ENCODE results near the gene CIB4.
A peak's percentile ranks its signal among the peaks of the same experiment; 100 is the strongest.

The CIB4 gene

DNA sequence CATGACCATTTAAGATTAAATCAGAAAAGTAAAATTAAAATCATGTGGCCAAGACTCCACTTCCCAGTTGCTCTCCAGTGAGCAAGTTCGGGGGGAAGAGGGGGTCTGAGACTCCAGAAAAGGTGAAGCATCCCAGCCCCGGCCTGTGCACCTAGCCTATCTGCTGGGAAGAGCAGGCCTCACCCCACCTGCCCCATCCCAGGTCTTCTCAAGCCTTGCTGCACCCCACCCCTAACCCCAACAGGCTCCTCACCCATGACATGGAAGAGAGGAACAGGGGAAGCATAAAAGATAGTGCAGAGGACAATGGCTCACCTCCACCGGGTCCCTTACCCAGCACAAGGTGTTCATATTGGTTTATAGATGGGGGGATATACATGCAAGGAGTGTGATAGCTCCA is 14.6 kb downstream of the CIB4 start:
- TF ChIP-seq Cebpa-rat (IDR thresholded peaks at IDR 0.05), result no peak
- H3K9ac ChIP-seq, result no peak overlapping the region
- H3K9me3 ChIP-seq (replicated peaks in 1 of 11), result peaks cover 0 to 6% (median 0%) of the 10 kb centered on the region in 11 experiments; a peak in 3 of 22 replicates
- H3K27ac ChIP-seq, result no peak overlapping the region
- no peaks in the 10 kb centered on the region for H4K20me1 ChIP-seq
- H3K4me1 ChIP-seq, result peaks cover 0 to 10% (median 8%) of the 10 kb centered on the region in 10 experiments; a peak in 11 of 20 replicates
- no peak overlapping the region for H3K4me3 ChIP-seq
- H3K27me3 ChIP-seq, result no peaks in the 10 kb centered on the region
- H3K4me2 ChIP-seq, result no peak overlapping the region
- no peaks in the 10 kb centered on the region for H3K36me3 ChIP-seq

DNA sequence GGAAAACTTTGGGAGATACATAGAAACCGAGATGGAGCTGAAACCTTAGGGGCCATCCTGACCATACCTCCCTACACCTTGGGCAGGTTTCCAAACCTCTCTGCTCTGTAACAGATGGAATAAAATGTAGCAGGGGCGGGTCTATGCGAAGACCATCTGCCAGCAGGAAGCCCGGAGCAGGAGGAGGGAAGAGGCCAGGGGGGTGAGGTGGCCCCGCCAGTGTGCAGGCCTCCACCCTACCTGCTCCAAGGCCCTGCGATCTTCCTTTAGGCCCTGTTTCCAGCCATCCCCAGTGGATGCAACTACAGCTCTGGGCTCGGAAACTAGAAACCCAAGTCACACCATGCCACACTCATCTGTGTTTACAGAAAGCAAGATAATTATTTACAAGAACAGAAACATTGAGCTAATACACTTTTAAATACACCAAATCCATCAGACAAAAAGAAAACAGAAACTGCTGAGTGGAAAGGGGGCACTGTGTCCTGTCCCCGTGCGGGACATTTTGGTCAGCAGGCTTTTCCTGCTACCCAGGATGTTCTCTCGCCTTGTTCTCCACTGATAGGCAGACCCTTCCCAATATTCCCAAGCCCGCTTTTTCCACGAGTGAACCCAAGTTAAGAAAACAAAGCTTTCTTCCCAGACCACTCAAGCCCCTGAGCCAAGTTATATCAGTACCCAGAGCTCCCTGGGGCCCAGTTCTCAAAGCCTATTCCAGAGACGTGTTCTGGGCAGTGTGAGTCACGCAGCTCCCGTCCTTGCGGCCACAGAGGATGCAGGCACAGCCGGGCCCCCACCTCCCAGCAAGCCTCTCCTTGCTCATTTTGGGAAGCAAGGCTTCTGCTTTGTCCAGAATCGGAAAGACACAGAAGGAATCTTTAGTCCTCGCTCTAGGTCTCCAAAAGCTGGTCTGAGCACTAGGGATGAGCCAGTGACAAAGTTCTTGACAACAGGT is 17.3 kb downstream of the CIB4 start:
- H3K9ac ChIP-seq, result no peak overlapping the region
- H4K20me1 ChIP-seq, result no peaks in the 10 kb centered on the region
- H3K27ac ChIP-seq, result no peak overlapping the region
- no peaks in the 10 kb centered on the region for H3K36me3 ChIP-seq
- H3K4me3 ChIP-seq, result no peak overlapping the region
- H3K27me3 ChIP-seq, result no peaks in the 10 kb centered on the region
- no peak for TF ChIP-seq Cebpa-rat (IDR thresholded peaks at IDR 0.05)
- peaks cover 12 to 24% (median 22%) of the 10 kb centered on the region in 10 experiments for H3K4me1 ChIP-seq
- no peak overlapping the region for H3K4me2 ChIP-seq
- peaks cover 0 to 6% (median 0%) of the 10 kb centered on the region in 11 experiments; a peak in 3 of 22 replicates for H3K9me3 ChIP-seq (replicated peaks in 1 of 11)

DNA sequence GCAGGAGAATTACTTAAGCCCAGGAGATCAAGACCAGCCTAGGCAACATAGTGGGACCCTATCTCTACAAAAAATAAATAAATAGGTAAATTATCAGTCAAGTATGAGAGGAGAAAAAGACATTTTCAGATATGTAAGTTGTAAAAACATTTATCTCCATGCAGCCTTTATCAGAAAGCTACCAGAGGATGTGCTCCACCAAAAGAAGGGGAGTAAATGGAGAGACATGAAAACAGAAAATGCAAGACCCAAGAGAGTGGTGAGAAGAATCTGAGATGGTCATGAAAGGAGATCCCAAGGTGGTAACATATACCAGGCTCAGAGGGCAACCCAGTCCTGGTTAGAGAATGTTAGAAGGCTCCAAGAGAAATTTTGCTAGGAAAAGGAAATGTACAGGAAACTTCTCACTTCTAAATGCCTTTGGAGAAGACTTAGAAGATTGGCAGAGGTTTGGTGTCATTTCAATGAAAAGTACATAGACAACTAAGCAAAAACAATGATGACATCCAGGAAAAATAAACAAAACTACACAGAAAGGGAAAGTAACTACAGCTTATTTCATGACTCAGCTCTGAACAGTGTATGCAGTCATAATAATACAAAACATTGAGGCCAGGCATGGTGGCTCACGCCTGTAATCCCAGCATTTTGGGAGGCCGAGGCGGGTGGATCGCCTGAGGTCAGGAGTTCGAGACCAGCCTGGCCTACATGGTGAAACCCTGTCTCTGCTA is 19.5 kb downstream of the CIB4 start:
- Histone ChIP-seq H3K9ac (no peak overlapping the region), H3K27me3 (no peaks in the 10 kb centered on the region), H3K4me3 (no peak overlapping the region), H3K4me2 (peak overlapping the region in 2 of 11 experiments; percentile 40 to 51; a peak in 2 of 22 replicates), H3K27ac (no peak overlapping the region), H3K9me3 (replicated peaks in 1 of 11) (peaks cover 0 to 6% (median 0%) of the 10 kb centered on the region in 11 experiments; a peak in 3 of 22 replicates), H3K4me1 (peaks cover 14 to 27% (median 25%) of the 10 kb centered on the region in 10 experiments), H4K20me1 (no peaks in the 10 kb centered on the region), H3K36me3 (no peaks in the 10 kb centered on the region)
- no peak for TF ChIP-seq Cebpa-rat (IDR thresholded peaks at IDR 0.05)

GRCh38 chr2:26620031-26620605 is 21.0 kb downstream of the CIB4 start:
- no peak for TF ChIP-seq Cebpa-rat (IDR thresholded peaks at IDR 0.05)
- 0 out of 22 replicates have a peak, but pooled peaks cover 0 to 4% (median 0%) of the 10 kb centered on the region in 11 experiments for H3K9me3 ChIP-seq (replicated peaks in 1 of 11)
- H3K9ac ChIP-seq, result no peak overlapping the region
- no peak overlapping the region for H3K27ac ChIP-seq
- no peaks in the 10 kb centered on the region for H3K27me3 ChIP-seq
- no peaks in the 10 kb centered on the region for H4K20me1 ChIP-seq
- peaks cover 14 to 40% (median 34%) of the 10 kb centered on the region in 10 experiments for H3K4me1 ChIP-seq
- no peak overlapping the region for H3K4me3 ChIP-seq
- peak overlapping the region in 10 of 11 experiments; percentile 23 to 69 (median 54); a peak in 19 of 22 replicates for H3K4me2 ChIP-seq
- no peaks in the 10 kb centered on the region for H3K36me3 ChIP-seq

GRCh38 chr2:26619521-26619951 is 21.6 kb downstream of the CIB4 start:
- Histone ChIP-seq H3K36me3 (no peaks in the 10 kb centered on the region), H3K4me3 (no peak overlapping the region), H3K9me3 (replicated peaks in 1 of 11) (0 out of 22 replicates have a peak, but pooled peaks cover 0 to 4% (median 0%) of the 10 kb centered on the region in 11 experiments), H4K20me1 (no peaks in the 10 kb centered on the region), H3K27ac (no peak overlapping the region), H3K9ac (no peak overlapping the region), H3K27me3 (no peaks in the 10 kb centered on the region), H3K4me1 (peaks cover 14 to 46% (median 40%) of the 10 kb centered on the region in 10 experiments), H3K4me2 (peak overlapping the region; percentile 24 to 69 (median 54); a peak in 21 of 22 replicates)
- no peak for TF ChIP-seq Cebpa-rat (IDR thresholded peaks at IDR 0.05)

GRCh38 chr2:26619096-26619495 is 22.1 kb downstream of the CIB4 start:
- Histone ChIP-seq H3K27me3 (no peaks in the 10 kb centered on the region), H3K36me3 (no peaks in the 10 kb centered on the region), H3K9me3 (replicated peaks in 1 of 11) (0 out of 22 replicates have a peak, but pooled peaks cover 0 to 4% (median 0%) of the 10 kb centered on the region in 11 experiments), H3K9ac (no peak overlapping the region), H4K20me1 (no peaks in the 10 kb centered on the region), H3K27ac (no peak overlapping the region), H3K4me2 (peak overlapping the region; percentile 24 to 69 (median 54); a peak in 20 of 22 replicates), H3K4me1 (peaks cover 14 to 50% (median 44%) of the 10 kb centered on the region in 10 experiments), H3K4me3 (no peak overlapping the region)
- no peak for TF ChIP-seq Cebpa-rat (IDR thresholded peaks at IDR 0.05)

DNA sequence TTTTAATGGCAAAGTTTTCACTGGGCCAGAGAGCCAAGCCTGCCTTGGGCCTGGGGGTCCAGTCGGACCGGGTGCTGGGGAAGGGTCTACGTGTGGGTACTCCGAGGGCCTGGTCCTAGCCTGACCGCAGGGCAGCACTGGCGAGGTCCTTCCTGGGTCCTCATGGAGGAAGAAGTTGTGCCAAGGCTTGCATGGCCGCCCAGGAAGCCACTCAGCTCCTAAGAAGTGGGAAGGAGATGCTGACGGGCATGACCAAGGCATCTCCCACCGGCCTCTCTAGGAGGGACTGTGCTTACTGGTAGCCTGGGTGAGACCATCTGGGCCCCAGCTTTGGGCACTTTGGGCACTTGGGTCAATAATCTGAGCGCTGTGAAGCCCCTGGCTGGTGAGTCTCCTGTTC is 22.6 kb downstream of the CIB4 start:
- no peak for TF ChIP-seq Cebpa-rat (IDR thresholded peaks at IDR 0.05)
- Histone ChIP-seq H4K20me1 (no peaks in the 10 kb centered on the region), H3K4me1 (peaks cover 18 to 55% (median 49%) of the 10 kb centered on the region in 10 experiments), H3K27ac (no peak overlapping the region), H3K27me3 (no peaks in the 10 kb centered on the region), H3K4me3 (no peak overlapping the region), H3K9ac (no peak overlapping the region), H3K4me2 (peak overlapping the region in 10 of 11 experiments; percentile 24 to 69 (median 56); a peak in 15 of 22 replicates), H3K9me3 (replicated peaks in 1 of 11) (0 out of 22 replicates have a peak, but pooled peaks cover 0 to 4% (median 0%) of the 10 kb centered on the region in 11 experiments), H3K36me3 (no peaks in the 10 kb centered on the region)

- H3K9me3 ChIP-seq (replicated peaks in 1 of 11), result 0 out of 22 replicates have a peak, but pooled peaks cover 0 to 4% (median 0%) of the 10 kb centered on the region in 11 experiments
- H3K27me3 ChIP-seq, result no peaks in the 10 kb centered on the region
- TF ChIP-seq Cebpa-rat (IDR thresholded peaks at IDR 0.05), result no peak
- H3K27ac ChIP-seq, result no peak overlapping the region
- no peaks in the 10 kb centered on the region for H3K36me3 ChIP-seq
- no peak overlapping the region for H3K4me3 ChIP-seq
- no peak overlapping the region for H3K9ac ChIP-seq
- H3K4me2 ChIP-seq, result no peak overlapping the region
- no peaks in the 10 kb centered on the region for H4K20me1 ChIP-seq
- H3K4me1 ChIP-seq, result peaks cover 28 to 63% (median 57%) of the 10 kb centered on the region in 10 experiments
These were observed 23.5 kb downstream of the CIB4 start for GRCh38 chr2:26617588-26618083.

Data from BLaER1 treated with 17β-estradiol and CSF1 and Interleukin-3, amounts not matched to agents 10 nM and 100 nM (cell line).